ENCODE data around the gene DNM3.

Gene DNM3

GRCh38 chr1:172140591-172140990 lies 299.3 kb downstream of the DNM3 start:
- no peak for DNase-seq (ENCODE audit: low read depth)

- DNase-seq (ENCODE audit: low read depth), result no peak
Measured at GRCh38 chr1:172141341-172141881, 300.1 kb downstream of the DNM3 start.

GRCh38 chr1:172142324-172142723 lies 301.0 kb downstream of the DNM3 start:
- DNase-seq (ENCODE audit: low read depth), result no peak

GRCh38 chr1:172143384-172144055 lies 302.2 kb downstream of the DNM3 start:
- no peak for DNase-seq (ENCODE audit: low read depth)

- peak; percentile 77 for DNase-seq (ENCODE audit: low read depth)
Measured at GRCh38 chr1:172144445-172145061, 303.3 kb downstream of the DNM3 start.

GRCh38 chr1:172145231-172145651 lies 303.9 kb downstream of the DNM3 start:
- no peak for DNase-seq (ENCODE audit: low read depth)

- DNase-seq (ENCODE audit: low read depth), result no peak
Measured at GRCh38 chr1:172145656-172146055, 304.4 kb downstream of the DNM3 start.

GRCh38 chr1:172146141-172146850 lies 305.0 kb downstream of the DNM3 start:
- DNase-seq (ENCODE audit: low read depth), result no peak

GRCh38 chr1:172147541-172147940 lies 306.2 kb downstream of the DNM3 start:
- no peak for DNase-seq (ENCODE audit: low read depth)

- no peak for DNase-seq (ENCODE audit: low read depth)
Measured at GRCh38 chr1:172148213-172148612, 306.9 kb downstream of the DNM3 start.

- no peak for DNase-seq (ENCODE audit: low read depth)
Measured at GRCh38 chr1:172148707-172149106, 307.4 kb downstream of the DNM3 start.

GRCh38 chr1:172149346-172149745 lies 308.0 kb downstream of the DNM3 start:
- DNase-seq (ENCODE audit: low read depth), result no peak

GRCh38 chr1:172154551-172154950 lies 313.3 kb downstream of the DNM3 start:
- DNase-seq (ENCODE audit: low read depth), result no peak

GRCh38 chr1:172155766-172156165 lies 314.5 kb downstream of the DNM3 start:
- no peak for DNase-seq (ENCODE audit: low read depth)

- no peak for DNase-seq (ENCODE audit: low read depth)
Measured at GRCh38 chr1:172162236-172162635, 320.9 kb downstream of the DNM3 start.

- no peak for DNase-seq (ENCODE audit: low read depth)
Measured at GRCh38 chr1:172163498-172164215, 322.4 kb downstream of the DNM3 start.

GRCh38 chr1:172165403-172165802 lies 324.1 kb downstream of the DNM3 start:
- DNase-seq (ENCODE audit: low read depth), result no peak

- DNase-seq (ENCODE audit: low read depth), result no peak
Measured at GRCh38 chr1:172167796-172168596, 326.7 kb downstream of the DNM3 start.

GRCh38 chr1:172168597-172168872 lies 327.2 kb downstream of the DNM3 start:
- DNase-seq (ENCODE audit: low read depth), result no peak

- DNase-seq (ENCODE audit: low read depth), result no peak
Measured at GRCh38 chr1:172169836-172170235, 328.5 kb downstream of the DNM3 start.

- DNase-seq (ENCODE audit: low read depth), result no peak
Measured at GRCh38 chr1:172172352-172172831, 331.1 kb downstream of the DNM3 start.

- no peak for DNase-seq (ENCODE audit: low read depth)
Measured at GRCh38 chr1:172176206-172176605, 334.9 kb downstream of the DNM3 start.
